DMS114 treated with DMSO at 0.1 percent for 48 hours (cell line): Measurements from ENCODE around the gene PRKAR1B.

ENCODE experiments used
- DNase-seq: peaks from one replicate; lab custom pipeline; 2025; ENCODE audit not compliant: unreplicated experiment; lab: John Stamatoyannopoulos, UW

Gene PRKAR1B

GRCh38 chr7:741850-742249, 14.8 kb upstream of the PRKAR1B start:
- no peak for DNase-seq

GRCh38 chr7:741191-741671, 14.2 kb upstream of the PRKAR1B start:
- no peak for DNase-seq

- DNase-seq: no peak
Measured at GRCh38 chr7:739983-740942, 13.2 kb upstream of the PRKAR1B start.

DNA sequence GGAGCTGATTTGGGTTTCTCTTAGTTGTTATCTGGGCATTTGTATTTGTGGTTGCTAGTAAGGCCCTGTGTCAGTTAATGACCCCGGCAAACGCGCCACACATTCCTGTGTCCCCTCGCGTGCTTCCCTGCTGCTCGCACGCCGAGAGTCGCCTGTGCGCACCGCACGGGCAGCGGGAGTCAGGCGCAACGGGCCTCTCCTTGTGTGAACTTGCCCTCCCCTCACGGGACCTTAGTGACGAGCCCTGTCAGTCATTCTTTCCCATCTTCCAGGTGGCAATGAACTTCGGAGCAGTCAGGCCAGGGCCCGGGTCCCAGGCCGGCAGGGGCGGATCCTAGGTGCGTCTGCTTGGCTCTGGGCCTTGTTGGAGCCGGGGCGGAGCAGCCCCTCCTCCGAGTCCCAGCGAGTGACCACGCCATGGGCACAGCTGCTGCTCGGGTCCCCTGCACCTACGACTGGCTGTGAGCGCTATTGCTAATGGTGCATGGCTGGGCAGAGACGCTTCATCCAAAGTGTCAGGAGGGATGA, 12.4 kb upstream of the PRKAR1B start:
- DNase-seq: no peak

DNA sequence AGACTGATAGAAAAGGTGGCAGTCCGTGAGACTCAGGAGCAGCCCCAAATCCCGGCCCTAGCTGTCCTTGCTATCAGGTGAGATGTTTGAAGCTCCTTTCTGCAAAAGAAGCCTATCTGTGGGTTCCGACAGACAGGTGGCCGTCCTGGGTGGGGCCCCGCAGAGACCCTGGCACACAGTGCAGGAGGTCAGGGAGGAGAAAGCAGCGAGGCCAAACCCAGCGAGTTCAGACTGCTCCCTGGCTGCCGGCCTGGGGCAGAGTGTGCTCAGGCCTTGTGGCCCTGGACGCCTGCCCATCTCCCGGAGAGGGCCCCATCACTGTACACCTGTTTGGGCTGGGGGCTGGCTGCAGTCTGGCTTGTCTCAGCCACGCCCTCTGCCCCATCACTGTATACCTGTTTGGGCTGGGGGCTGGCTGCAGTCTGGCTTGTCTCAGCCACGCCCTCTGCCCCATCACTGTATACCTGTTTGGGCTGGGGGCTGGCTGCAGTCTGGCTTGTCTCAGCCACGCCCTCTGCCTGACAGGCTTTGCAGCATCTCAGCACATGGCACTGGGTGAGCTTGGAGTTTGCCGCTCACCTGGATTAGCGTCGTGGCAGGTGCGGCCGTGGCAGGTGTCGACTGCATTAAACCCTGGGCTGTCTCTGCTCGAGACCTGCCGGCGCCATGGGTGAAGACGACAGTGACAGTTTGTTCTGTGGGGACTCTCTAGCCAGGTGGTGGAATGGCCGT, 11.8 kb upstream of the PRKAR1B start:
- no peak for DNase-seq

DNA sequence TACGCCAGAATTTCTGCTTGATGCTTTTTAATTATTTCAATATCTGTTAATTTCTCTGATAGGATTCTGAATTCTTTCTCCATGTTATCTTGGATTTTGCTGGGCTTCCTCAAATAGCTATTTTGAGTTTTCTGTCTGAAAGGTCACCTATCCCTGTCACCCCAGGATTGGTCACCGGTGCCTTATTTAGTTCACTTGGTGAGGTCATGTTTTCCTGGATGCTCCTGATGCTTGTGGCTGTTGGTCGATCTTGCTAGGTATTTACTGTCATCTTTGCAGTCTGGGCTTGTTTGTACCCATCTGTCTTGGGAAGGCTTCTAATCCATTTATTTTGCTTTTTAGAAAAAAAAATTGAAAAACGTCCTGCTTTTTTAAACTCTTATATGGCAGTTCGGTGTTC, 11.2 kb upstream of the PRKAR1B start:
- DNase-seq: no peak

DNA sequence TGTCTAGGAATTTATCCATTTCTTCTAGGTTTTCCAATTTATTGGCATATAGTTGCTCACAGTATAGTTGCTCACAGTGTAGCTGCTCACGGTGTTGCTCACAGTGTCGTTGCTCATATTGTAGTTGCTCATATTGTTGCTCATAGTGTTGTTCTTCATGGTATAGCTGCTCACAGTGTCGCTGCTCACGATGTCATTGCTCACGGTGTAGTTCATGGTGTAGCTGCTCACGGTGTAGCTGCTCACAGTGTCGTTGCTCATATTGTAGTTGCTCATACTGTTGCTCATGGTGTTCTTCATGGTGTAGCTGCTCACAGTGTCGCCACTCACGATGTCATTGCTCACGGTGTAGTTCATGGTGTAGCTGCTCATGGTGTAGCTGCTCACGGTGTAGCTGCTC, 7.7 kb upstream of the PRKAR1B start:
- no peak for DNase-seq

DNA sequence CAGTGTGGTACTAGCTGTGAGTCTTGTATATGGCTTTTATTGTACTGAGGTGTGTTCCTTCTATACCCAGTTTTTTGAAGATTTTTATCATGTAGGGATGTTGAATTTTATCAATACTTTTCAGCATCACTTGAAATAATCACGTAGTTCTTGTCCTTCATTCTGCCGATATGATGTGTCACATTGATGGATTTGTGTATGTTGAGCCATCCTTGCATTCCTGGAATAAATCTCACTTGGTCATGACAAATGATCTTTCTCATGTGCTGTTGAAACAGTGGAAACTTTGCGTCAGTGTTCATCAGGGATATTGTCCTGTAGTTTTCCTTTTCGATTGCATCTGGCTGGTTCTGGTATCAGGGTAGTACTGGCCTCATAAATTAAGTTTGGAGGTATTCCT, 7.1 kb upstream of the PRKAR1B start:
- no peak for DNase-seq

- no peak for DNase-seq
Measured at GRCh38 chr7:732556-732955, 5.5 kb upstream of the PRKAR1B start.

- no peak for DNase-seq
Measured at GRCh38 chr7:732094-732541, 5.0 kb upstream of the PRKAR1B start.

DNA sequence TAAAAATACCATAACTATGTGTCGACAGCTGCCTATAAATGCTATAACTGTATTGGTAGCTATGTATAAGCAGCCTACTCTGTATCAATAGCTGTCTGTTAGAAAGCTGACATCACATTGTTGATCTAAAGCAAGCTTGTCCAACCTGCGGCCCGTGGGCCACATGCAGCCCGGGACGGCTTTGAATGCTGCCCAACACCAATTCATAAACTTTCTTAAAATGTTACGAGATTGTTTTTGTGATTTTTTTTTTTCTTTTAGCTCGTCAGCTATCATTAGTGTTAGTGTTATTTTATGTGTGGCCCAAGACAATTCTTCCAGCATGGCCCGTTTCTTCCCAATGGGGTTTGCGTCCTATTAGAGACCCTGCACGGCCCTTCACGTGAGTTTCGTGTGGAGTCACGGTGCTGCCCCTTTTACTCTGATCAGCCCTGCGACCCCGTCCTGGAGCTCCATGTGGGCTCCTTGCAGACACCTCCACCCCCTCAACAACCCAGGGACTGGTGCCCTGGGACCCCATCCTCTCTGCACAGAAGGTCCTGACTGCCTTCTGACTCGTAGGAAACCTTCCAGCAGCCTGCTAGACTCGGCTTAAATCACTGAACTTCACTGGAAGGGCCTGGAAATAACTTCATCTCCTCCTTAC, 4.5 kb upstream of the PRKAR1B start:
- DNase-seq: no peak

DNA sequence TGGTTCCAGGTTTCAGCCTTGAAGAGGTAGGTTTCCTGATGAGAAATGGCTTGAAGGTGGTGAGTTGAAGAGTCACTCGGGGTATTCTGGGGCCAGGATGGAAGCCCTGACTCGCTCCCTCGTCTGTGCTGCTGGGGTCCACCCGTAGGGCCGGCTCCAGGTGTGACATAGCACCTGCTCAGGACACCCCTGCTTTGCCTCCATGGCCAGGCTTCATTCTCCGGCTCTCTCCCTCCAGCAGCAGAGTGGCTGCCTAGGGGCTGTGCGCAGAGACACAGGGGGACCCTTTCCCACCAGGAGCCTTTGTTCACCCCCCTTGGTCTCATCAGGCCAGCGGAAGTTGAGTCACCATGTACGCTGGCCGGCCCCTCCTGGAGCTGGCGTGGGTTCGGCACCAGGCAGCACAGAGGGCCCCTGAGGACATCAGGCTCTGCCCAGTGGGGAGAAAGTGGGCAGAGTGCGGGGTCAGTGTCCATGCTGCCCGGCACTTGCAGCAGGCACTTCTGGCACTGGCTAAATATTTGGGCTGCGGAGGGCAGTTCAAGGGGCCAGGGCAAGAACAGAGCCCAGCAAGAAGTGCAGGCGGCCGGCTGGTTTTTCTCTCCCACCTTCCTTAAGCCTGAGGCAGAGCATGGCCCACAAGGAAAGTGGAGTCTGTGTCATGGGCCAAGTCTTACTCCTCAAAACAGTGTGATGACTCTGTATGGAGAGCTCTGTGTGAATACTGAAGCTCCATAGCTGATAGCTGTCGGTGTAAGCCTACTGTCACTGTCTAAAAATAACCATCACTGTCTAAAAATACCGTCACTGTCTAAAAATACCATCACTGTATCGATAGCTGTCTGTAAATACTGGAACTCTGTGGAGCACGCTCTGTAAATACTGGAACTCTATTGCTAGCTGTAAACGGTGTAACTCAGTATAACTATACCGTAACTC, 3.7 kb upstream of the PRKAR1B start:
- DNase-seq: no peak

DNA sequence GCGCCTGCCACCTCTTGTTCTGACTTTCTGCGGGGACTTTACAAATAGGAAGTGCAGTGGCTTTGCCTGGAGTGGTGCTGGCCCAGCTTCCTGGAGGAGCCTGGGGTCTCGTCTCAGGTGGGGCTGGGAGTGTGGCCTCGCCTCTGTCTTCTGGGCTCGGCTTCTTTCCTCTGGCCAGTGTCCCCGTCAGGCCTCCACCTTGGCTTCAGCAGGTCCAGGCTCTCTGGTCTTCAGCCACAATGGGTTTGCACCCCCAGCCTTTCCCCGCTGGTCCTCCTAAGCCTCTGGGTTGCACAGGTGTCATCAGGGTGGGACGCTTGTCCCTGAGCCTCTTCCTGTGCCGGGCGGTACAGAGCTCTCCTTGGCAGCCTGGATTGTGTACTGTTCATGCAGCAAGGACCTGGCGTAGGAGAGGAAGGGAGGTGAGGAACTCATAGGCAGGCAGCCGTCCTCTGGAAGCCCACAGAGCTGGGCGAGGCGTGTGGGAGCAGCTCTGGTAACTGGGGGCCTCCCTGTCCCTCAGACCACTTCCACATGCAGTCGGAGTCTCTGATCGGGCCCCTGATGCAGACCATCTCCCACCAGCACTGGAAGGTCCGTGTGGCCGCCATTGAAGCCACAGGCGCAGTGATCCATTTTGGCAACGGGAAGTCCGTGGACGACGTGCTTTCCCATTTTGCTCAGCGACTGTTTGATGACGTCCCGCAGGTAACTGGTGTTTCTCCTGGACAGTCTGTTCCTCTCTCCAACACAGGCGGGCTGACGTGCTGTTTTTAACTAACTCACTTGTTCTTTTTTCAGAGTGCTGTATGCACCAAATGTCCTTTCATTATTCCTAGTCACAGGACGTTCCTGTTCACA, 2.3 kb upstream of the PRKAR1B start:
- DNase-seq: no peak

- DNase-seq: no peak
Measured at GRCh38 chr7:728602-729001, 1.5 kb upstream of the PRKAR1B start.

DNA sequence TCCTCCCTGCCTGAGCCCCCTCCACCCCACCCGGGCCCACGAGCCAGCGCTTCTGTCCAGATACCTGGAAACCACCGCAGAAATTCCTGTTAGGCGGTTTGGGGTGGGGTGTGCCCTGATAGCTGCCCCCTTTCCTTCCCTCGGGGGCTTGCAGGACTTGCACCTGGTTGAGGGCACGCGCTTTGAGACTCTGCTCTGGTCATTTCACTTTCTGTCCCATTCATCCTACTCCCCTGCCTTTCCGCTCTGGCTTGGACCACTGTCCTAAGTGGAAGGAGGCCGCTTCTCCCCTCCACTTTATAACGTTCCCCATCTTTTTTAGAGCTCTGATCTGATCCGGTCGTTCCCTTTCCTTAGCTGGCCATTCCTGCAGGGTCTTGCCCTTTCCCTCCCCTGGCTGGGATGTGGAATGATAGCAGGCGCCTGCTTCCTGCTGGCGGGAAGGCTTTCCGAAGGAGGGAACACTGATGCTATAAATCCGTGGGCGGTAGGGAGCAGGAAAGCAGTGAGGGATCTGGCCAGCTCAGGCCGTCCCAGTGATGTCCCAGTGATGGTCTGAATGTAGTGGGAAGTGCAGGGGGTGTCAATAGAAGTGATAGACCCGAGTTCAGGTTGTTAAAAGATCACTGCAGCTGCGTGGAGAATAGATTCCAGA, 852 bp upstream of the PRKAR1B start:
- DNase-seq: no peak

- DNase-seq: no peak
Measured at GRCh38 chr7:726854-727103, 302 bp downstream of the PRKAR1B start.

GRCh38 chr7:726084-726853, 812 bp downstream of the PRKAR1B start, which contains the start of gene DNAAF5:
Gene DNAAF5 (plus strand): TSS chr7:726699. CDS start chr7:726721, 22 bp downstream.
- DNase-seq: peak; percentile 82
